ENCODE results near the gene OR10A4. TPM values are rescaled to one million over a fixed set of nuclear protein-coding genes. Genes with fewer than 3 reads are reported as not detected.

OR10A4 gene
- total RNA-seq, 1 donor from 2014 or later, result not detected

DNA sequence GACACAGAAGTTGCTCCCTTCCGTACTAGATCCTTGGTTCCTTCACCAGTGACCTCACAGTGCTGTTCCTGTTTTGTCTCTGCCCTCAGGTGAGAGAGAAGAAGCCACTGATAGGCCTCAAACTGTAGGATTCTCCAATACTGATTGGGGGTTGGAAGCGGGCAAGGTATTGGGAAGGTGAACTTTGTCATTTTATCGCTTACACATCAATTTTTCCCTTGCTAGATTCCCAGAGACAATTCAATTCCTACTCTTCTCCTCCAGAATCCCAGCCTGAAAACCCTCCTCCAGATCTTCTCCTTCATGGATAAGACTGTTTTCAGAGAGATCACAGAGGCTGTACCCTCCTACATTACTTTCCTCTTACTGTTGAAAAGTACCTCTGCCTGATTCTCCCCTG is 35.0 kb downstream of the OR10A4 start:
- intact Hi-C loops (cut with DNase I), result no loop called here

DNA sequence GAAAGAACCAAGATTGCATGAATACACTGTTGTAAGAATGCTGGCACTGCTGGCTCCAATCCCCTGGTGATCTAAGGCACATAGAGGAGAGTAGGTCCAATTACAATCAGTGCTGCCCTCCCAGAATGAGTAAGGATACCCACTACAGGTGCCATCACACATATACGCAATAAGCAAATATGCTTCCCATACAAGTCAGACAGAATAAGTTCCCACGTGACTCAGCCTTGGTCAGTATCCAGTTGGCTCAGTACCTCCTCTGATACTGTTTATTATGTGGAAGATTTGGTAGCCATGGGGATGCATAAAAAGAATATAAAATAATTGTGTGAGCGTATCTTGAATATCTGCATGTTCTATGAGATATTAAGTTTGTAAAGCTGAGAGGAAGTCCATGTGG is 35.5 kb downstream of the OR10A4 start:
- Histone ChIP-seq H3K27ac (no peak overlapping the region), H3K27me3 (no peaks in the 10 kb centered on the region), H3K4me1 (no peaks in the 10 kb centered on the region), H3K4me3 (no peak overlapping the region), H3K36me3 (no peaks in the 10 kb centered on the region), H3K9me3 (no peaks in the 10 kb centered on the region)
- no peak for DNase-seq (ENCODE audit: extremely low spot score in 2 of 2)
- TF ChIP-seq POLR2AphosphoS5 (IDR thresholded peaks at IDR 0.05; ENCODE audit: insufficient read depth in 1 of 2, low read depth in 1 of 2) (no peak), POLR2A (IDR thresholded peaks at IDR 0.05) (no peak)
- TF ChIP-seq, protein P1, sequence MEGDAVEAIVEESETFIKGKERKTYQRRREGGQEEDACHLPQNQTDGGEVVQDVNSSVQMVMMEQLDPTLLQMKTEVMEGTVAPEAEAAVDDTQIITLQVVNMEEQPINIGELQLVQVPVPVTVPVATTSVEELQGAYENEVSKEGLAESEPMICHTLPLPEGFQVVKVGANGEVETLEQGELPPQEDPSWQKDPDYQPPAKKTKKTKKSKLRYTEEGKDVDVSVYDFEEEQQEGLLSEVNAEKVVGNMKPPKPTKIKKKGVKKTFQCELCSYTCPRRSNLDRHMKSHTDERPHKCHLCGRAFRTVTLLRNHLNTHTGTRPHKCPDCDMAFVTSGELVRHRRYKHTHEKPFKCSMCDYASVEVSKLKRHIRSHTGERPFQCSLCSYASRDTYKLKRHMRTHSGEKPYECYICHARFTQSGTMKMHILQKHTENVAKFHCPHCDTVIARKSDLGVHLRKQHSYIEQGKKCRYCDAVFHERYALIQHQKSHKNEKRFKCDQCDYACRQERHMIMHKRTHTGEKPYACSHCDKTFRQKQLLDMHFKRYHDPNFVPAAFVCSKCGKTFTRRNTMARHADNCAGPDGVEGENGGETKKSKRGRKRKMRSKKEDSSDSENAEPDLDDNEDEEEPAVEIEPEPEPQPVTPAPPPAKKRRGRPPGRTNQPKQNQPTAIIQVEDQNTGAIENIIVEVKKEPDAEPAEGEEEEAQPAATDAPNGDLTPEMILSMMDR (IDR thresholded peaks at IDR 0.05), result no peak
- intact Hi-C loops (cut with DNase I), result no loop called here

More for the DNA sequence above, 35.0 kb downstream of the OR10A4 start:
- no peaks in the 10 kb centered on the region for H3K4me1 ChIP-seq
- H3K27ac ChIP-seq, result no peak overlapping the region
- H3K9me3 ChIP-seq, result no peaks in the 10 kb centered on the region
- H3K27me3 ChIP-seq, result no peaks in the 10 kb centered on the region
- no peak for DNase-seq (ENCODE audit: extremely low spot score in 2 of 2)
- no peaks in the 10 kb centered on the region for H3K36me3 ChIP-seq
- TF ChIP-seq POLR2A (IDR thresholded peaks at IDR 0.05) (no peak), POLR2AphosphoS5 (IDR thresholded peaks at IDR 0.05; ENCODE audit: insufficient read depth in 1 of 2, low read depth in 1 of 2) (no peak)
- TF ChIP-seq, protein P1 (IDR thresholded peaks at IDR 0.05), result no peak
- H3K4me3 ChIP-seq, result no peak overlapping the region

DNA sequence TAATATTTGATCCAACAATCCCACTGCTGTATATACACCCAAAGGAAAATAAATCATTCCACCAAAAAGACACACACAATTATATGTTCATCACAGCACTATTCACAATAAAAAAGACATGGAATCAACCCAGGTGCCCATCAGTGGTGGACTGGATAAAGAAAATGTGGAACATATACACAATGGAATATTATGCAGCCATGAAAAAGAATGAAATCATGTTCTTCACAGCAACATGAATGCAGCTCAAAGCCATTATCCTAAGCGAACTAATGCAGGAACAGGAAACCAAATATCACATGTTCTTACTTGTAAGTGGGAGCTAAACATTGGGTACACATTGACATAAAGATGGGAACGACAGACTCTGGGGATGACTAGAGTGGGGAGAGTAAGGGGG is 43.3 kb downstream of the OR10A4 start:
- Histone ChIP-seq H3K4me3 (no peak overlapping the region), H3K9me3 (no peaks in the 10 kb centered on the region), H3K27me3 (no peaks in the 10 kb centered on the region), H3K27ac (no peak overlapping the region), H3K4me1 (no peaks in the 10 kb centered on the region), H3K36me3 (no peaks in the 10 kb centered on the region)
- TF ChIP-seq POLR2AphosphoS5 (IDR thresholded peaks at IDR 0.05; ENCODE audit: insufficient read depth in 1 of 2, low read depth in 1 of 2), result no peak
- no peak for TF ChIP-seq POLR2A (IDR thresholded peaks at IDR 0.05)
- TF ChIP-seq, protein P1 (IDR thresholded peaks at IDR 0.05), result no peak
- intact Hi-C loops (cut with DNase I), result no loop called here
- no peak for DNase-seq (ENCODE audit: extremely low spot score in 2 of 2)

DNA sequence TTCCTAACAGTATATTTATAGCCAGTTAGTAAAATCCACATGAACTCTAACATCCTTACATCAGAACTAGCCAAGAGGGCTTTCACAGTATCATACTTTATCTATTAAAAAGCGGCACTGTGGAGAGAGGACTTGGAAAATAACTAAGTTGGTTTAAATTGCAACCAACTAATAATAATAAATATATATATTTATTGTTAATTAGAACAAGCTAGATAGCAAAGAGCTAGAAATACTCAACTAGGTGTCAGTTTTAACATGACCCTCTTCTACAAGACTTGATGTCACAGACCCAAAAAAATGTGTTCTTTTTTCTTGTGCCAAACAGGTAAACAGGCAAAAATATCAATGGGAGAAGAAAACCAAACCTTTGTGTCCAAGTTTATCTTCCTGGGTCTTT is 44.3 kb downstream of the OR10A4 start, which contains the start of gene OR2D3:
OR2D3 (plus strand) TSS at position 301 of the 400 bp plus-strand sequence; CDS start at position 301, 0 bp downstream.
- no peak within 1 kb of the TSS for H3K27ac ChIP-seq
- DNase-seq (ENCODE audit: extremely low spot score in 2 of 2), result no peak
- intact Hi-C loops (cut with DNase I), result no loop called here
- no peaks in the 10 kb centered on the region for H3K36me3 ChIP-seq
- TF ChIP-seq POLR2AphosphoS5 (IDR thresholded peaks at IDR 0.05; ENCODE audit: insufficient read depth in 1 of 2, low read depth in 1 of 2) (no peak), POLR2A (IDR thresholded peaks at IDR 0.05) (no peak)
- TF ChIP-seq, protein P1 (IDR thresholded peaks at IDR 0.05), result no peak
- H3K4me1 ChIP-seq, result no peaks in the 10 kb centered on the region
- no peaks in the 10 kb centered on the region for H3K9me3 ChIP-seq
- H3K4me3 ChIP-seq, result no peak within 1 kb of the TSS
- H3K27me3 ChIP-seq, result no peaks in the 10 kb centered on the region

DNA sequence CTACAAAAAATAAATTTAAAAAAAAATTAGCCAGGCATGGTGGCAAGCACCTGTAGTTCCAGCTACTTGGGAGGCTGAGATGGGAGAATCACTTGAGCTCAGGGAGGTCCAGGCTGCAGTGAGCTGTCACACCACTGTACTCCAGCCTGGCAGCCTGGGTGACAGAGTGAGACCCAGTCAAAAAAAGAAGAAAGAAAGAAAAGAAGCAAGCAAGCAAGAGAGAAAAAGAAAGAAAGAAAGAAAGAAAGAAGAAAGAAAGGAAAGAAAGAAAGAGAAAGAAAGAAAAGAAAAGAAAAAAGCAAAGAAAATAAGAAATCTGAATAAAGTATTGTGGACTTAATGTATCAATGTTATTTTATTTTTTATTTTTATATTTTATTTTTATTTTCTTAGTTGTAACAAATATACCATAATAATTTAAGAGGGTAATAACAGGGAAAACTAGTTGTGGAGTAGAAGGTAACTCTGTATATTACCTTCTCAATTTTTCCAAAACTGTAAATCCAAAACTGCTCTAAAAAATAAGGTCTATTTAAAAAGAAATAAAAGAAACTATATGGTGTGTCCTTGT is 48.7 kb downstream of the OR10A4 start:
- H3K36me3 ChIP-seq, result no peaks in the 10 kb centered on the region
- intact Hi-C loops (cut with DNase I), result no loop called here
- H3K4me3 ChIP-seq, result no peak overlapping the region
- H3K9me3 ChIP-seq, result no peaks in the 10 kb centered on the region
- no peak for TF ChIP-seq POLR2AphosphoS5 (IDR thresholded peaks at IDR 0.05; ENCODE audit: insufficient read depth in 1 of 2, low read depth in 1 of 2)
- TF ChIP-seq POLR2A (IDR thresholded peaks at IDR 0.05), result no peak
- TF ChIP-seq, protein P1 (IDR thresholded peaks at IDR 0.05), result no peak
- H3K4me1 ChIP-seq, result peaks cover 11% of the 10 kb centered on the region
- DNase-seq (ENCODE audit: extremely low spot score in 2 of 2), result no peak
- H3K27ac ChIP-seq, result no peak overlapping the region
- H3K27me3 ChIP-seq, result no peaks in the 10 kb centered on the region

All from vagina (tissue), 2 donors.